Measurements from ENCODE around the gene PRAME.

- TF ChIP-seq, protein P1, sequence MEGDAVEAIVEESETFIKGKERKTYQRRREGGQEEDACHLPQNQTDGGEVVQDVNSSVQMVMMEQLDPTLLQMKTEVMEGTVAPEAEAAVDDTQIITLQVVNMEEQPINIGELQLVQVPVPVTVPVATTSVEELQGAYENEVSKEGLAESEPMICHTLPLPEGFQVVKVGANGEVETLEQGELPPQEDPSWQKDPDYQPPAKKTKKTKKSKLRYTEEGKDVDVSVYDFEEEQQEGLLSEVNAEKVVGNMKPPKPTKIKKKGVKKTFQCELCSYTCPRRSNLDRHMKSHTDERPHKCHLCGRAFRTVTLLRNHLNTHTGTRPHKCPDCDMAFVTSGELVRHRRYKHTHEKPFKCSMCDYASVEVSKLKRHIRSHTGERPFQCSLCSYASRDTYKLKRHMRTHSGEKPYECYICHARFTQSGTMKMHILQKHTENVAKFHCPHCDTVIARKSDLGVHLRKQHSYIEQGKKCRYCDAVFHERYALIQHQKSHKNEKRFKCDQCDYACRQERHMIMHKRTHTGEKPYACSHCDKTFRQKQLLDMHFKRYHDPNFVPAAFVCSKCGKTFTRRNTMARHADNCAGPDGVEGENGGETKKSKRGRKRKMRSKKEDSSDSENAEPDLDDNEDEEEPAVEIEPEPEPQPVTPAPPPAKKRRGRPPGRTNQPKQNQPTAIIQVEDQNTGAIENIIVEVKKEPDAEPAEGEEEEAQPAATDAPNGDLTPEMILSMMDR (IDR thresholded peaks at IDR 0.05), result no peak
- TF ChIP-seq POLR2A (IDR thresholded peaks at IDR 0.05) (no peak), POLR2AphosphoS5 (IDR thresholded peaks at IDR 0.05) (no peak)
Observed at GRCh38 chr22:22526125-22526912, 32.7 kb downstream of the PRAME start.

Data from breast epithelium (tissue), 3 donors.